NCI-H82 (cell line): Measurements from ENCODE around the gene MCM7.
"Not testable (repeated sequence)": the region's sequence is repeated elsewhere in the genome, so short reads cannot be mapped to it uniquely, and the experiment has no call there.

Experiments used
- DNase-seq: peaks from one replicate; lab custom pipeline; 2025; lab: John Stamatoyannopoulos, UW

The MCM7 gene

GRCh38 chr7:100101016-100101862, at the start of gene MCM7, which contains the start of gene AP4M1:
Gene MCM7, minus strand, starts transcription at chr7:100101397. Its CDS starts 103 bp downstream, at chr7:100101294.
Gene AP4M1, plus strand, starts transcription at chr7:100101643. Its CDS starts 72 bp downstream, at chr7:100101715.
- peak; percentile 99 for DNase-seq

GRCh38 chr7:100148559-100149328, 47.5 kb upstream of the MCM7 start, which contains the start of gene LAMTOR4:
Gene LAMTOR4, plus strand, starts transcription at chr7:100148918. Its CDS starts 55 bp downstream, at chr7:100148973.
- peak; percentile 100 for DNase-seq

- no peak for DNase-seq
These were observed 47.0 kb upstream of the MCM7 start for GRCh38 chr7:100148225-100148558.

GRCh38 chr7:100147278-100147677, 46.1 kb upstream of the MCM7 start:
- DNase-seq: no peak

- DNase-seq: not testable (repeated sequence)
These were observed 45.2 kb upstream of the MCM7 start for GRCh38 chr7:100146350-100146749.

GRCh38 chr7:100142461-100142860, 41.3 kb upstream of the MCM7 start:
- DNase-seq: no peak

GRCh38 chr7:100141555-100141949, 40.4 kb upstream of the MCM7 start:
- DNase-seq: no peak

- no peak for DNase-seq
These were observed 36.9 kb upstream of the MCM7 start for GRCh38 chr7:100137851-100138760.

GRCh38 chr7:100132697-100133151, 31.5 kb upstream of the MCM7 start:
- DNase-seq: peak; percentile 85

GRCh38 chr7:100132126-100132525, 30.9 kb upstream of the MCM7 start:
- peak; percentile 41 for DNase-seq

- peak; percentile 89 for DNase-seq
These were observed 29.6 kb upstream of the MCM7 start for GRCh38 chr7:100130608-100131453.

GRCh38 chr7:100130220-100130607, 29.0 kb upstream of the MCM7 start:
- not testable (repeated sequence) for DNase-seq

GRCh38 chr7:100128637-100128963, 27.4 kb upstream of the MCM7 start:
- DNase-seq: no peak

GRCh38 chr7:100127866-100128636, 26.9 kb upstream of the MCM7 start:
- DNase-seq: peak; percentile 61

GRCh38 chr7:100126931-100127865, 26.0 kb upstream of the MCM7 start, which contains the start of gene MBLAC1:
Gene MBLAC1, plus strand, starts transcription at chr7:100126967. Its CDS starts 429 bp downstream, at chr7:100127396.
- DNase-seq: peak; percentile 96

- no peak for DNase-seq
These were observed 25.2 kb upstream of the MCM7 start for GRCh38 chr7:100126239-100126930.

GRCh38 chr7:100124301-100125230, 23.4 kb upstream of the MCM7 start:
- no peak for DNase-seq
